Measurements from ENCODE around the gene RAB11FIP3. TPM values are rescaled to one million over a fixed set of nuclear protein-coding genes. Genes with fewer than 3 reads are reported as not detected.
"Not testable (repeated sequence)": the region's sequence is repeated elsewhere in the genome, so short reads cannot be mapped to it uniquely, and the experiment has no call there.

The RAB11FIP3 gene
- total RNA-seq, 4 donors from 2014 or later, result 20.7 to 62.5 (median 29.1) TPM

DNA sequence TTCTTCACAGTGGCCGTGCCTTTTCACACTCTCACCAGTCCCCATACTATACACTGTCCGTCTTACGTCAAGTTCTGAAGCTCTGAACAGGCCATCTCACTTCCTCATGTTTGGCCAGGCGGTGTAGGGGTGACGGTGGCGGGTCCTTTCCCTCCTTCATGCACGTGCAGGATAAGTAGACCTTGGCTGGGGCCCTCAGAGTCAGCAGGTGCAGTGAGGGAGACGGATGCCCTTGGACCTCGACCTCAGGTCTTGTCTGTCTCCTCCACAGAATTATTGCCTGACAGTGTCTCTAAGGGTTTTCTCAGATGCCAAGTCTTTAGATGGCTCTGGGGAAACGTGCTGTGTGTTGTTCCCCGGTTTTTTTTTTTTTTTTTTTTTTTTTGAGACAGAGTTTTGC is 37.6 kb downstream of the RAB11FIP3 start:
- DNase-seq (ENCODE audit: low spot score in 2 of 2), result no peak
- Histone ChIP-seq H3K4me1 (peaks cover under 1% of the 10 kb centered on the region), H3K27ac (no peak overlapping the region), H3K36me3 (peaks cover 10% of the 10 kb centered on the region), H3K9me3 (no peaks in the 10 kb centered on the region), H3K27me3 (no peaks in the 10 kb centered on the region), H3K4me3 (no peak overlapping the region)
- TF ChIP-seq EP300 (IDR thresholded peaks at IDR 0.05) (no peak), POLR2AphosphoS5 (IDR thresholded peaks at IDR 0.05) (no peak), POLR2A (IDR thresholded peaks at IDR 0.05) (no peak), CTCF (IDR thresholded peaks at IDR 0.05) (no peak)
- 88% methylated on average over 11 of the region's 11 CpGs for WGBS

GRCh38 chr16:466651-467050 is 41.2 kb downstream of the RAB11FIP3 start:
- peaks cover 11% of the 10 kb centered on the region for H3K4me1 ChIP-seq
- DNase-seq (ENCODE audit: low spot score in 2 of 2), result no peak
- WGBS, result 94% methylated on average over 5 of the region's 13 CpGs
- no peak overlapping the region for H3K4me3 ChIP-seq
- TF ChIP-seq EP300 (IDR thresholded peaks at IDR 0.05), result no peak
- no peaks in the 10 kb centered on the region for H3K27me3 ChIP-seq
- H3K9me3 ChIP-seq, result no peaks in the 10 kb centered on the region
- no peak overlapping the region for H3K27ac ChIP-seq
- H3K36me3 ChIP-seq, result peaks cover 4% of the 10 kb centered on the region

- H3K27ac ChIP-seq; H3K9me3 ChIP-seq; H3K27me3 ChIP-seq; DNase-seq (ENCODE audit: low spot score in 2 of 2); H3K4me3 ChIP-seq; H3K36me3 ChIP-seq: not testable (repeated sequence)
- peaks cover 14% of the 10 kb centered on the region for H3K4me1 ChIP-seq
- WGBS, result 63% methylated on average over 12 of the region's 12 CpGs
Observed at GRCh38 chr16:467249-467871, 41.9 kb downstream of the RAB11FIP3 start.

DNA sequence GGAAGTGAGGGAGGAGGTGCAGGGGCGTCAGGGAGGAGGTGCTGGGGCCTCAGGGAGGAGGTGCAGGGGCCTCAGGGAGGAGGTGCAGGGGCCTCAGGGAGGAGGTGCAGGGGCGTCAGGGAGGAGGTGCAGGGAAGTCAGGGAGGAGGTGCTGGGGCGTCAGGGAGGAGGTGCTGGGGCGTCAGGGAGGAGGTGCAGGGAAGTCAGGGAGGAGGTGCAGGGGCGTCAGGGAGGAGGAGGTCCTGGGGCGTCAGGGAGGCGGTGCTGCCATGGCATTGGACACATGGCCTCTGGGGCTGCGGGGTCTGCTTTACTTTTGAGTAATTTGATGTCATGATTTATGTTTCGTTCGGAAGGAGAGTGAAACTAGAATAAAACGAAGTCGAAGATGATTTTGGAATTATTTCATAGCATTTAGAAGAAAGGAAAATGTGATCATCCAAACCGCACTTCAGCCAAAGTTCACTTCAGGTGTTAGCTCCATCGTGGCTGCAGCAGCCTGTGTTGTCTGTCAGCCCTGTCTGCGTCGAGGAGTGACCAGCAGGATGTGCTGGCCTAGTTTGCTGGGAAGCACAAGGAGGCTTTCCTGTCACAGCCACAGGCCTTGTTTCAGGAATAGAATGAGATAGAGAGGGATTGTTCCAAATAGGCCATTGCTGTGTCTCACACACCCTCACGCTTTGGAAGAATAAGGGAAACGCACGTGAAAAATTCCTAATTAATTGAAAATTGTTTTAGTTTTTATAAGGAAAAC is 42.8 kb downstream of the RAB11FIP3 start:
- H3K36me3 ChIP-seq, result no peaks in the 10 kb centered on the region
- H3K27me3 ChIP-seq, result no peaks in the 10 kb centered on the region
- no peaks in the 10 kb centered on the region for H3K9me3 ChIP-seq
- no peak overlapping the region for H3K4me3 ChIP-seq
- H3K4me1 ChIP-seq, result peaks cover 14% of the 10 kb centered on the region
- no peak for DNase-seq (ENCODE audit: low spot score in 2 of 2)
- no peak for TF ChIP-seq POLR2A (IDR thresholded peaks at IDR 0.05)
- TF ChIP-seq EP300 (IDR thresholded peaks at IDR 0.05), result no peak
- no peak for TF ChIP-seq POLR2AphosphoS5 (IDR thresholded peaks at IDR 0.05)
- TF ChIP-seq CTCF (IDR thresholded peaks at IDR 0.05), result no peak
- no peak overlapping the region for H3K27ac ChIP-seq
- WGBS, result 76% methylated on average over 19 of the region's 19 CpGs

DNA sequence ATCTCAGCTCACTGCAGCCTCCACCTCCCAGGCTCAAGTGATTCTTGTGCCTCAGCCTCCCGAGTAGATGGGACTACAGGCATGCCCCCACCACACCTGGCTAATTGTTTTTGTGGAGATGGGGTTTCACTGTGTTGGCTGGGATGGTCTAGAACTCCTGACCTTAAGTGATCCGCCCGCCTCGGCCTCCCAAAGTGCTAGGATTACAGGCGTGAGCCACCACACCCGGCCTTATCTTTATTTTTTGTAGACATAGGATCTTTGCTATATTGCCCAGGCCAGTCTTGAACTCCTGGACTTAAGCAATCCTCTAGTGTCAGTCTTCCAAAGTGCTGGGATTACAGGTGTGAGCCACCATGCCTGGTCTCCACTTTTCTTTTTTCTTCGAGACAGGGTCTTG is 44.0 kb downstream of the RAB11FIP3 start:
- H3K9me3 ChIP-seq; DNase-seq (ENCODE audit: low spot score in 2 of 2); H3K4me3 ChIP-seq; H3K36me3 ChIP-seq; H3K27me3 ChIP-seq; H3K27ac ChIP-seq: not testable (repeated sequence)
- 98% methylated on average over 7 of the region's 7 CpGs for whole genome bisulfite sequencing
- peaks cover 14% of the 10 kb centered on the region for H3K4me1 ChIP-seq

DNA sequence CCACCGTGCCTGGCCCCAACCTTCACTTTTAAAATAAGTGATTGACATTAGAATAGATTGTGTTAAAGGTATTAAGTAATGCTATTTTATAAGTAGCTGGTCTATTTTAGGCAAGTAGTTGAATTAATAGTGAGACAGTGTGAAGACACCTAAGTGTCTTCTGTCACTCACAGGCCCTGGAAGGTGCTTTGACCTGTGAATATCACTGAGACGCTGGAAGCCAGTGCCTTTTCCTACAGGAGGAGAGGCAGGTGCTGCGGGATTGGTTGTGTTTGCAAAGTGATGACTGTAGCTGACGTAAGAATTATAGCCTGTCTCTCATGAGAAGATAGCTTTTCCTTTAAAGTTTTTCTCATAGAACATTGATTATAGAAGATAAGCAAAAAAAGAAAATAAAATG is 45.0 kb downstream of the RAB11FIP3 start:
- WGBS, result 85% methylated on average over 4 of the region's 4 CpGs
- H3K9me3 ChIP-seq, result no peaks in the 10 kb centered on the region
- TF ChIP-seq POLR2AphosphoS5 (IDR thresholded peaks at IDR 0.05) (no peak), POLR2A (IDR thresholded peaks at IDR 0.05) (no peak), CTCF (IDR thresholded peaks at IDR 0.05) (no peak)
- no peak overlapping the region for H3K4me3 ChIP-seq
- H3K36me3 ChIP-seq, result no peaks in the 10 kb centered on the region
- H3K4me1 ChIP-seq, result peaks cover 14% of the 10 kb centered on the region
- H3K27ac ChIP-seq, result no peak overlapping the region
- DNase-seq (ENCODE audit: low spot score in 2 of 2), result no peak
- no peaks in the 10 kb centered on the region for H3K27me3 ChIP-seq
